NCI-H345 treated with DMSO at 0.1 percent for 48 hours (cell line): Measurements from ENCODE around the gene IL9.

Experiments used
- DNase-seq: peaks from one replicate; lab custom pipeline; 2025; ENCODE audit not compliant: unreplicated experiment; lab: John Stamatoyannopoulos, UW

The IL9 gene

GRCh38 chr5:135895474-135896006, at the start of gene IL9:
TSS of gene IL9 (minus strand) at chr5:135895841. CDS start at chr5:135895816, 25 bp downstream.
- DNase-seq: no peak

GRCh38 chr5:135944967-135945560, 49.4 kb upstream of the IL9 start:
- DNase-seq: peak; percentile 65

GRCh38 chr5:135944564-135944963, 48.9 kb upstream of the IL9 start:
- no peak for DNase-seq

- DNase-seq: no peak
Measured at GRCh38 chr5:135942202-135942771, 46.6 kb upstream of the IL9 start.

- no peak for DNase-seq
Measured at GRCh38 chr5:135941711-135942110, 46.1 kb upstream of the IL9 start.

- DNase-seq: no peak
Measured at GRCh38 chr5:135937245-135937911, 41.7 kb upstream of the IL9 start.

GRCh38 chr5:135934939-135935338, 39.3 kb upstream of the IL9 start:
- no peak for DNase-seq

- no peak for DNase-seq
Measured at GRCh38 chr5:135930949-135931295, 35.3 kb upstream of the IL9 start.

- DNase-seq: peak; percentile 28
Measured at GRCh38 chr5:135930029-135930948, 34.6 kb upstream of the IL9 start.

GRCh38 chr5:135921388-135921787, 25.7 kb upstream of the IL9 start:
- no peak for DNase-seq

GRCh38 chr5:135920199-135920598, 24.6 kb upstream of the IL9 start:
- DNase-seq: no peak

GRCh38 chr5:135916638-135917263, 21.1 kb upstream of the IL9 start:
- DNase-seq: no peak

- DNase-seq: no peak
Measured at GRCh38 chr5:135915466-135916001, 19.9 kb upstream of the IL9 start.

GRCh38 chr5:135913713-135914626, 18.3 kb upstream of the IL9 start:
- DNase-seq: no peak

GRCh38 chr5:135905144-135905543, 9.5 kb upstream of the IL9 start:
- DNase-seq: no peak

- no peak for DNase-seq
Measured at GRCh38 chr5:135901633-135902032, 6.0 kb upstream of the IL9 start.

- DNase-seq: no peak
Measured at GRCh38 chr5:135900276-135900675, 4.6 kb upstream of the IL9 start.

- DNase-seq: no peak
Measured at GRCh38 chr5:135898651-135899050, 3.0 kb upstream of the IL9 start.

GRCh38 chr5:135894789-135895188, 852 bp downstream of the IL9 start:
- DNase-seq: no peak

- DNase-seq: no peak
Measured at GRCh38 chr5:135894276-135894675, 1.4 kb downstream of the IL9 start.
